ENCODE results near the gene RBFOX2. TPM values are rescaled to one million over a fixed set of nuclear protein-coding genes. Genes with fewer than 3 reads are reported as not detected.
A peak's percentile ranks its signal among the peaks of the same experiment; 100 is the strongest.
"Not testable (repeated sequence)": the region's sequence is repeated elsewhere in the genome, so short reads cannot be mapped to it uniquely, and the experiment has no call there.

Gene RBFOX2
- total RNA-seq, 1 experiment from 2014 or later, result 91.1 TPM

DNA sequence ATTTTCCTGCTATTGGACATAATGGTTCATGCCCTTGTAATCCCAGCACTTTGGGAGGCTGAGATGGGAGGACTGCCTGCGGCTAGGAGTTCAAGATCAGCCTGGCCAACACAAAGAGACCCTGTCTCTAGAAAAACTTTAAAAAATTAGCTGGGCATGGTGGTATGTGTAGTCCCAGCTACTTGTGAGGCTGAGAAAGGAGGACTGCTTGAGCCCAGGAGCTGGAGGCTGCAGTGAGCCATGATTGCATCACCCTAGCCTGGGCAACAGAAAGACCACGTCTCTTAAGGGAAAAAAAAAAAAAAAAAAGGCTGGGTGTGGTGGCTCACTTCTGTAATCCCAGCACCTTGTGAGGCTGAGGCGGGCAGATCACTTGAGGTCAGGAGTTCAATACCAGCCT is 217.0 kb downstream of the RBFOX2 start:
- CTCF ChIA-PET, result interaction anchor here (0.5 kb wide), 1 partner anchor 14 kb away, joined by 6 read pairs; no protein-coding TSS in a partner anchor
- H3K9me3 Mint-ChIP-seq (ENCODE audit: unreplicated experiment), result no peaks in the 10 kb centered on the region
- DNase-seq, result no peak
- Histone ChIP-seq H3K36me3 (ENCODE audit: control insufficient read depth, insufficient read depth, low read length) (no peaks in the 10 kb centered on the region), H3K4me1 (0 out of 2 replicates have a peak, but pooled peaks cover 6% of the 10 kb centered on the region), H3K4me3 (ENCODE audit: low read depth, low read length) (no peak overlapping the region), H3K9me3 (no peaks in the 10 kb centered on the region), H3K27me3 (replicated peaks; ENCODE audit: control insufficient read depth, insufficient read depth, low read length) (no peaks in the 10 kb centered on the region)
- intact Hi-C loops (cut with micrococcal nuclease; ENCODE audit: unreplicated experiment), result no loop called here
- TF ChIP-seq, protein P1, sequence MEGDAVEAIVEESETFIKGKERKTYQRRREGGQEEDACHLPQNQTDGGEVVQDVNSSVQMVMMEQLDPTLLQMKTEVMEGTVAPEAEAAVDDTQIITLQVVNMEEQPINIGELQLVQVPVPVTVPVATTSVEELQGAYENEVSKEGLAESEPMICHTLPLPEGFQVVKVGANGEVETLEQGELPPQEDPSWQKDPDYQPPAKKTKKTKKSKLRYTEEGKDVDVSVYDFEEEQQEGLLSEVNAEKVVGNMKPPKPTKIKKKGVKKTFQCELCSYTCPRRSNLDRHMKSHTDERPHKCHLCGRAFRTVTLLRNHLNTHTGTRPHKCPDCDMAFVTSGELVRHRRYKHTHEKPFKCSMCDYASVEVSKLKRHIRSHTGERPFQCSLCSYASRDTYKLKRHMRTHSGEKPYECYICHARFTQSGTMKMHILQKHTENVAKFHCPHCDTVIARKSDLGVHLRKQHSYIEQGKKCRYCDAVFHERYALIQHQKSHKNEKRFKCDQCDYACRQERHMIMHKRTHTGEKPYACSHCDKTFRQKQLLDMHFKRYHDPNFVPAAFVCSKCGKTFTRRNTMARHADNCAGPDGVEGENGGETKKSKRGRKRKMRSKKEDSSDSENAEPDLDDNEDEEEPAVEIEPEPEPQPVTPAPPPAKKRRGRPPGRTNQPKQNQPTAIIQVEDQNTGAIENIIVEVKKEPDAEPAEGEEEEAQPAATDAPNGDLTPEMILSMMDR (IDR thresholded peaks at IDR 0.05; ENCODE audit: insufficient read depth in 1 of 2, low read depth in 1 of 2, low read length in 1 of 2, severe bottlenecking in 1 of 2, unreplicated experiment in 1 of 2), result no peak
- POLR2A ChIA-PET, result no interaction called here
- no peak overlapping the region for H3K27ac Mint-ChIP-seq (ENCODE audit: unreplicated experiment)
- H3K36me3 Mint-ChIP-seq (ENCODE audit: insufficient read depth, unreplicated experiment), result peaks cover 42% of the 10 kb centered on the region
- no peak overlapping the region for H3K4me3 Mint-ChIP-seq (ENCODE audit: unreplicated experiment)
- H3K27me3 Mint-ChIP-seq (ENCODE audit: insufficient read depth, unreplicated experiment), result no peaks in the 10 kb centered on the region
- no TSS peak for BruUV-seq (replicated peaks)
- peaks cover 19% of the 10 kb centered on the region for H3K4me1 Mint-ChIP-seq (ENCODE audit: low read depth, unreplicated experiment)

DNA sequence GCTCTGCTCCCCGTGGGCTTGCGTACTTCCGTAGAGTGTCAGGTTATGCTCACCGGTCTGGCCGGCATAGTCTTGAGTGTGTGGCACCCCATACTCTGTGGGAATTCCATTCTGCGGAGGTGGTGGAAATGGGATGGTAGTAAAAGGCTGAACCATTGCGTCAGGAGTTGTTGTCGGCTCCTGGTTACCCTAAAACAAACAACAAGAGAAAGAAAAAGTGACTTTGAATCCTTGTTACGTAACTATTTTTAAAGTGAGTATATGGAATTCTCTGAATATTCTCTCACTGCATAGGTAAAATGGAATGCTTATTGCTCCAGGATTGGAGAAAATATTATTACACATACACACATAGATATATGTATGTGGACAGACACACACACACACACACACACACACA is 218.8 kb downstream of the RBFOX2 start:
- no TSS peak for BruUV-seq (replicated peaks)
- no peaks in the 10 kb centered on the region for H3K9me3 Mint-ChIP-seq (ENCODE audit: unreplicated experiment)
- no peaks in the 10 kb centered on the region for H3K27me3 ChIP-seq (replicated peaks; ENCODE audit: control insufficient read depth, insufficient read depth, low read length)
- H3K36me3 Mint-ChIP-seq (ENCODE audit: insufficient read depth, unreplicated experiment), result peaks cover 50% of the 10 kb centered on the region
- peak in 1 of 2 experiments; percentile 38 for DNase-seq
- no peak overlapping the region for H3K4me3 Mint-ChIP-seq (ENCODE audit: unreplicated experiment)
- peaks cover 19% of the 10 kb centered on the region for H3K4me1 Mint-ChIP-seq (ENCODE audit: low read depth, unreplicated experiment)
- CTCF ChIA-PET, result no interaction called here
- H3K9me3 ChIP-seq, result no peaks in the 10 kb centered on the region
- POLR2A ChIA-PET, result no interaction called here
- no peak overlapping the region for H3K4me3 ChIP-seq (ENCODE audit: low read depth, low read length)
- peak overlapping the region; percentile 18 for H3K27ac Mint-ChIP-seq (ENCODE audit: unreplicated experiment)
- no peaks in the 10 kb centered on the region; the same call in 1 of the 2 replicates for H3K36me3 ChIP-seq (ENCODE audit: control insufficient read depth, insufficient read depth, low read length)
- no peaks in the 10 kb centered on the region for H3K27me3 Mint-ChIP-seq (ENCODE audit: insufficient read depth, unreplicated experiment)
- TF ChIP-seq, protein P1 (IDR thresholded peaks at IDR 0.05; ENCODE audit: insufficient read depth in 1 of 2, low read depth in 1 of 2, low read length in 1 of 2, severe bottlenecking in 1 of 2, unreplicated experiment in 1 of 2), result no peak
- intact Hi-C loops (cut with micrococcal nuclease; ENCODE audit: unreplicated experiment), result no loop called here
- 0 out of 2 replicates have a peak, but pooled peaks cover 6% of the 10 kb centered on the region for H3K4me1 ChIP-seq

DNA sequence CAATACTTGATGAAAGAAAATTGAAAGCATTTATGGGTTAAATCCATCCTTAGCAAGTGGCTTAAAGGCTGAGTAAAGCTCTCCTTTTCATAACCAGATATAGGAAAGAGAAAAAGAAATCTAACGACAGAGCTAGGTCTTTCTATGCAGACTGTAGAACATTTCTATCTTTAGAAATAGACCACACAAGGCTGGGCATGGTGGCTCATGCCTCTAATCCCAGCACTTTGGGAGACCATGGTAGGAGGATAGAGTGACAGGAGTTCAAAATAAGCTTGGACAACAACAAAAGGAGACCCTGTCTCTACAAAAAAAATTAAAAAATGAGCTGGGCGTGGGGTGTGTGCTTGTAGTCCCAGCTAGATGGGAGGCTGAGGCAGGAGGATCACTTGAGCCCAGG is 220.2 kb downstream of the RBFOX2 start:
- CTCF ChIA-PET, result no interaction called here
- DNase-seq, result no peak
- H3K4me1 ChIP-seq, result 0 out of 2 replicates have a peak, but pooled peaks cover 6% of the 10 kb centered on the region
- no peak overlapping the region for H3K4me3 ChIP-seq (ENCODE audit: low read depth, low read length)
- H3K9me3 ChIP-seq, result no peaks in the 10 kb centered on the region
- Mint-ChIP-seq H3K4me1 (ENCODE audit: low read depth, unreplicated experiment) (peaks cover 19% of the 10 kb centered on the region), H3K36me3 (ENCODE audit: insufficient read depth, unreplicated experiment) (peaks cover 61% of the 10 kb centered on the region), H3K9me3 (ENCODE audit: unreplicated experiment) (no peaks in the 10 kb centered on the region), H3K4me3 (ENCODE audit: unreplicated experiment) (no peak overlapping the region), H3K27me3 (ENCODE audit: insufficient read depth, unreplicated experiment) (no peaks in the 10 kb centered on the region), H3K27ac (ENCODE audit: unreplicated experiment) (peak overlapping the region; percentile 18)
- no TSS peak for BruUV-seq (replicated peaks)
- H3K27me3 ChIP-seq (replicated peaks; ENCODE audit: control insufficient read depth, insufficient read depth, low read length), result no peaks in the 10 kb centered on the region
- TF ChIP-seq, protein P1 (IDR thresholded peaks at IDR 0.05; ENCODE audit: insufficient read depth in 1 of 2, low read depth in 1 of 2, low read length in 1 of 2, severe bottlenecking in 1 of 2, unreplicated experiment in 1 of 2), result no peak
- intact Hi-C loops (cut with micrococcal nuclease; ENCODE audit: unreplicated experiment), result no loop called here
- POLR2A ChIA-PET, result no interaction called here
- no peaks in the 10 kb centered on the region; the same call in 1 of the 2 replicates for H3K36me3 ChIP-seq (ENCODE audit: control insufficient read depth, insufficient read depth, low read length)

DNA sequence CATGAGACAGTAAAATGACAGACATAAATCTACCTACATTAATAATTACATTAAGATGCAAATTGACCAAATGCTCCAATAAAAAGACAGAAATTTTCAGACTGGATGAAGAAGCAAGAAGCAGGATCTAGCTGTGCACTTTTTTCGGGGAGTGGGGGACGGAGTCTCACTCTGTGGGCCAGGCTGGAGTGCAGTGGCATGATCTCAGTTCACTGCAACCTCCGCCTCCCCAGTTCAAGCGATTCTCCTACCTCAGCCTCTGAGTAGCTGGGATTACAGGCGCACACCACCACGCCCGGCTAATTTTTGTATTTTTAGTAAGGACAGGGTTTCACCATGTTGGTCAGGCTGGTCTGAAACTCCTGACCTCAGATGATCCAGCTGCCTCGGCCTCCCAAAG is 222.0 kb downstream of the RBFOX2 start:
- DNase-seq; H3K36me3 ChIP-seq (ENCODE audit: control insufficient read depth, insufficient read depth, low read length); H3K27me3 ChIP-seq (replicated peaks; ENCODE audit: control insufficient read depth, insufficient read depth, low read length); POLR2A ChIA-PET; H3K9me3 ChIP-seq; BruUV-seq (replicated peaks); CTCF ChIA-PET; H3K9me3 Mint-ChIP-seq (ENCODE audit: unreplicated experiment); H3K4me3 ChIP-seq (ENCODE audit: low read depth, low read length); H3K4me1 ChIP-seq; H3K27me3 Mint-ChIP-seq (ENCODE audit: insufficient read depth, unreplicated experiment); H3K4me3 Mint-ChIP-seq (ENCODE audit: unreplicated experiment); H3K27ac Mint-ChIP-seq (ENCODE audit: unreplicated experiment); intact Hi-C loops (cut with micrococcal nuclease; ENCODE audit: unreplicated experiment): not testable (repeated sequence)
- Mint-ChIP-seq H3K4me1 (ENCODE audit: low read depth, unreplicated experiment) (peaks cover 33% of the 10 kb centered on the region), H3K36me3 (ENCODE audit: insufficient read depth, unreplicated experiment) (peaks cover 65% of the 10 kb centered on the region)

Data from Caco-2 (cell line).